ENCODE results near the gene OR4C46.
"Not testable (repeated sequence)": the region's sequence is repeated elsewhere in the genome, so short reads cannot be mapped to it uniquely, and the experiment has no call there.

The OR4C46 gene

DNA sequence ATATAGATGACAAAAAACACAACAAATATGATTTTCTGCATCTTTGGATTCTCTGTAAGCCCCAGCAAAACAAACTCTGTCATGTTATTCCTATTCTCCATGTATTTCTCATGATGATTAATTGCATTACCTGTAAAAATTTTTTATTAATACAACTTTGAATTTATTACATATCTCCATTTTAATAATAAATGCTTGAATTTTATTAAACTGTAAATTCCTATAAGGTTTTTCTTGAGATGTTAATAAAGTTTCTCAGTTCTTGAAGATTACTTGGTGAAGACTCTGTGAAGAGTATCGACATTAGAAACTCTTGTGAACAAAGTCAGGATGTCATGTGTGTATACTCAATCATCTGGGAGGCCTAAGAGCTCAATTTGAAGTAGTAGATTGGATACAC, at the start of gene OR4C46:
Gene OR4C46, minus strand, starts transcription at position 101 of the 400 bp plus-strand sequence. Its CDS starts 0 bp downstream, at position 101.
- DNase-seq, result no peak

DNA sequence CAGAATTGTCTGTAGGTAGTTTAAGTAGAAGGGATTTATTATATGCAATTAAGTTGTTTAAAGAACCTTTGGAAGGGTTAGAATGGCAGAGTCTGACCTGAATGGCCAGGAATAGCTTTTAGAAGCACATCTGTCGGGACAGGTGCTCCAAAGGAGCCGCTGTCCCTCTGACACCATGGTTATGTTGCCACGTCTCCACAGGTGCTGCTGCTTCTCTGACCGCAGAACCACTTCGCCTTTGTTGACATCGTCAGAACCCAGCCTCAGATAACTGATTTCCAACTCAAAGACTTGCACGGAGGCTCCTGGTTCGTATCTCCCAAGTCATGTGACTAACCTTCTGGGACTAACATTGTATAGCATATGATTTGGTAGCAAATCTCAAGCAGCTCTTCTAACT, 41.8 kb upstream of the OR4C46 start:
- DNase-seq, result not testable (repeated sequence)

DNA sequence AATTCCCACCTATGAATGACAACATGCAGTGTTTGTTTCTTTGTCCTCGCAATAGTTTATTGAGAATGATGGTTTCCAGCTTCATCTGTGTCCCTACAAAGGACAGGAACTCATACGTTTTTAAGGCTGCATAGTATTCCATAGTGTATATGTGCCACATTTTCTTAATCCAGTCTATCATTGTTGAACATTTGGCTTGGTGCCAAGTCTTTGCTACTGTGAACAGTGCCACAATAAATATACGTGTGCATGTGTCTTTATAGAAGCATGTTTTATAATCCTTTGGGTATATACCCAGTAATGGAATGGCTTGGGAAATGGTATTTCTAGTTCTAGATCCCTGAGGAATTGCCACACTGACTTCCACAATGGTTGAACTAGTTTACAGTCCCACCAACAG, 42.4 kb downstream of the OR4C46 start:
- DNase-seq, result not testable (repeated sequence)

DNA sequence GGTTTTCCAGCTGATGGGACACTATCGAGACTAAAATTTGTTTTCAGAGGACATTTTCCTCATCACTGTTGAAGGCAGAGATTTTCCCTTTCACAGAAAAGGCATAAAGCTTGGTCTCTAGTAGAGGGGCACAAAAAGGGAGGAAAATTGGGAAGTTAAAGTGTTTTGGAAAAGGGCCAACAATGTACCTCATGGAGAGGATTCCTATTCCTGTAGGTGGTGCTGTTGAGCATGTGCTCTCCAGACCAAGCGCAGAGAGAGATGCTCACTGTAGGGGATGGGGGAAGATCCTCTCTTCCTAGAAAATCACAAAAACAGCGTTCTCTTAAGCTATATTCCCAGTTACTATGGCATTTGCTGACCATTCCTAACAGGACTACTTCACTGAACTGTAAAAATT, 44.9 kb downstream of the OR4C46 start:
- DNase-seq, result no peak

DNA sequence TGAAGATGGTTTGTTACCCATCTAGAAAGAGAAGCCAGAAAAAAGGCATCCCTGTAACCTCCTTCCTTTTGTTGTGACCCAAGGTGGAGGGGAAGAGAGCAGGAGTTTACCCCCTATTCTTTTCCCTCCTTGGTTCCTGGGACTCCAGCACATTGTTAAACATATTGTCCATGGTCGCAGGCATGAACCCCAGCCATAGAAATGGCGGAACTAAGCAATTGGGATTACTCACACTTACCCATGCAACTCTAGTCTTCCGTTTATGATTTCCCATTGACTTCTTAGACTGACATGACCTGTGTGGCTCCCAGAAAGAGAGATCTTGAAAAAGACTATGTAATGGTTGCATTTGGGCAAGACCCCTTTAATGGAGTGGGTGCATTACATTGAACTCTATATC, 45.4 kb downstream of the OR4C46 start:
- DNase-seq, result no peak

Measured in stimulated activated CD4-positive, alpha-beta T cell treated with anti-CD3 and anti-CD28 coated beads, Interleukin-2, amount 100 ng/mL, for 48 hours (primary cell).